HG03064 (cell line): ENCODE results near the gene ZDHHC17.
"Not testable (repeated sequence)": the region's sequence is repeated elsewhere in the genome, so short reads cannot be mapped to it uniquely, and the experiment has no call there.

Experiments
- ATAC-seq: cut with Tn5 transposase; IDR thresholded peaks from one replicate; pipeline ENCODE4 v1.9.1; 2021; ENCODE audit warnings: low read depth; ENCODE audit not compliant: unreplicated experiment

The ZDHHC17 gene

GRCh38 chr12:76763746-76764675 is at the start of gene ZDHHC17:
ZDHHC17 (plus strand) TSS chr12:76764115; CDS start chr12:76764237, 122 bp downstream.
- peak; percentile 90 for ATAC-seq

- no peak for ATAC-seq
Measured at GRCh38 chr12:76714415-76714814, 49.5 kb upstream of the ZDHHC17 start.

- ATAC-seq = no peak
Measured at GRCh38 chr12:76714861-76715260, 49.1 kb upstream of the ZDHHC17 start.

GRCh38 chr12:76715332-76715731 is 48.6 kb upstream of the ZDHHC17 start:
- no peak for ATAC-seq

- ATAC-seq = no peak
Measured at GRCh38 chr12:76717314-76717713, 46.6 kb upstream of the ZDHHC17 start.

DNA sequence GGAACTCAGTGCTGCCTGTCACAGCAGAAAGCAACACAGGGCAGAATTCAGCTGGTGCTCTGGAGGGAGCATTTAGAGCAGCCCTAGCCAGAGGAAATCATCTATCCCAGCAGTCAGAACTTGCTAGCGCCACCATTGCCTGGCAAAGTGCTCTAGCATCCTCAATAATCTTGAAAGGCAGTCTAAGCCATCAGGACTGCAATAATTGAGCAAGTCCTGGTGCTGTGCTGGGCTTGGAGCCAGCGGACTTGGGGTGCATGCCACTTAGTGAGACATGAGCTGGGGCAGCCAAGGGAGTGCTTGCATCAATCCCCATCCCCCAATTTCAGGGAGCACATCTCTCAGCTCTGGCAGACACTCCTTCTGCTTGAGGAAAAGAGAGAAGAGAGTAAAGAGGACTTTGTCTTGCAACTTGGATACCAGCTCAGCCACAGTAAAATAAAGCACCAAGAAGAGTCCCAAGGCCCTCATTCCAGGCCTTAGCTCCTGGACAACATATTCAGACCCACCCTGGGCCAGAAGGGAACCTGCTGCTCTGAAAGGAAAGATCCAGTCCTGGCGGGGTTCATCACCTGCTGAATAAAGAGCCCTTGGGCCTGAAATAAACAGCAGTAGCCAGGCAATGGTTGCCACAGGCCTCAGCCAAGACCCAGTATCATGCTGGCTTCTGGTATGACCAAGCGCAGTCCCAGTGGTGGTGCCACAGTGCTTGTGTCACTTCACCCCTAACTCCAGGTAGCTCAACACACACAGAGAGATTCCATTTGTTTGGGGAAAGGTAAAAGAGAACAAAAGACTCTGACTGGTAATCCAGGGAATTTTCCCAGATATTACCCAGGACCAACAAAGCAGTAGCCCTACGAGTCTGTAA is 44.5 kb upstream of the ZDHHC17 start:
- no peak for ATAC-seq

DNA sequence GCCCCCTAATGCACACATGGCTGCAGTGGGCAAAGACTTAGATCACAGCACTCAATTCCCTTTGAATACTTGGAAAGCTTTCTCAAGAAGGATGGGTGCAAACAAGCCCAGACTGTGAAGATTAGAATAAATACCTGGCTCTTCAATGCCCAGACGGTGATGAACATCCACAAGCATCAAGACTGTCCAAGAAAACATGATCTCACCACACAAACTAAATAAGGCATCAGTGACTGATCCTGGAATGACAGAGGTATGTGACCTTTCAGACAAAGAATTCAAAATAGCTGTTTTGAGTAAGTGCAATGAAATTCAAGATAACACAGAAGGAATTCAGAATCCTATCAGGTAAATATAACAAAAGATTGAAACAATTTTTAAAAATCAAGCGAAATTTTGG is 43.8 kb upstream of the ZDHHC17 start:
- no peak for ATAC-seq

DNA sequence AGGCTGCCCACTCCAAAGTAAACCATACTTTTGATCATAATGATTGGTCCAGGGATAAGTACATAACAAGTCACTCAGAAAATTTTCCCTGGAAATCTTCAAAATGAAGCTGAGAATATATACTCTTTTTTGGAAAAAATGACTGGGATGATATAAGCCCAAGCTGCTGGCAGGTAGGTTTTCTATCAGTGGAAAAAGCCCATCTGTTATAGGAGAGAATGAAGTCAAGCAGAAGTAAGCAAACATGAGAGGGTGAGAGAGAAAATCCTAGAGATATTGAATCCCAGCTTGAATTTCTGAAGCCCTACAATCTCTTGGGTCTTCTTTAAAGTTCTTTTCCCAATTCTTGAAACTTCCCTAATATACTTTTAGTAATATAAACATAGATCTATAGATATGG is 37.3 kb upstream of the ZDHHC17 start:
- ATAC-seq = no peak

GRCh38 chr12:76732188-76732587 is 31.7 kb upstream of the ZDHHC17 start:
- not testable (repeated sequence) for ATAC-seq

- not testable (repeated sequence) for ATAC-seq
Measured at GRCh38 chr12:76737689-76738088, 26.2 kb upstream of the ZDHHC17 start.

- ATAC-seq = no peak
Measured at GRCh38 chr12:76738824-76739579, 24.9 kb upstream of the ZDHHC17 start.

- no peak for ATAC-seq
Measured at GRCh38 chr12:76739896-76740295, 24.0 kb upstream of the ZDHHC17 start.

GRCh38 chr12:76740501-76740900 is 23.4 kb upstream of the ZDHHC17 start:
- ATAC-seq = no peak

- no peak for ATAC-seq
Measured at GRCh38 chr12:76745343-76745742, 18.6 kb upstream of the ZDHHC17 start.

- no peak for ATAC-seq
Measured at GRCh38 chr12:76746516-76746915, 17.4 kb upstream of the ZDHHC17 start.

GRCh38 chr12:76747245-76747644 is 16.7 kb upstream of the ZDHHC17 start:
- ATAC-seq = no peak

- ATAC-seq = no peak
Measured at GRCh38 chr12:76755829-76756379, 8.0 kb upstream of the ZDHHC17 start.

DNA sequence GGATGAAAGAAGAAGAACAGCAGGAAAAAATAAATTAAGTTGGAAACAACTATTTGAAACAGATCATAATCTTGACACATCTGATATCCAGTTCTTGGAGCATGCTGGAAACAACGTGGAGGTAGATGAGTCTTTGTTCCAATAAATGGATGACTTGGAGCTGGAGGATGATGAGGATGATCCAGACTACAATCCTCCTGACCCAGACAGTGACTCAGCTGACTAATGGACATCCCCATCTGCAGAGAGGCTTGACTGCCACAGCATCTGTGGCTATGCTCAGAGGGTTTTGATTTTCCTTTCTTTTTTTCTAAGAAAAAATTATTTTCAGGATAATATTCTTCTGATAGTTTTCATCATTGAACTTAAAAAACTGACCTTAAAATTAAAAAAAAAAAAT is 6.2 kb upstream of the ZDHHC17 start:
- no peak for ATAC-seq

GRCh38 chr12:76762601-76762980 is 1.3 kb upstream of the ZDHHC17 start:
- no peak for ATAC-seq

DNA sequence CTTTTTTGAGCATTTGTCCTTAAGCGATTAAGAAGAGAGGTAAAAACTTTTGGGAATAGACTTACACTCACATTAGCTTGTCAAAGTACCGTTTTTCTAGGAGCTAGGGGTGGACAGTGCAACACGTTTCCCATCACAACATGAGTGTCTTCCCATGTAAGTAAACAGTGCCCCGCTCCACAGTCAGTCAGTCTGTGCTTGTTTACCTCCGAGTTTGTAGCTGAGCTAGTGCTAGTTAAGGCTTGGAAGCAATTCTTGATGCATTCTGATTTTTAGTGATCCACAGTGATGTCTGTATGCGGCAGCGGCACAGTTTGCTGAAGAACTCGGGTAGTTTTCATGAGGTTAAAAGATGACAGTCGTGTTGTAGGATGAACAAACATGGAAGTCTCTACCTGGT is 941 bp downstream of the ZDHHC17 start:
- ATAC-seq = no peak
